SU-DHL-6 (cell line): ENCODE data around the gene DYNLT2.

ENCODE experiments used
- H2AFZ ChIP-seq: fragments of 200-600 bp; sonication (generic); 2 replicates; pipeline ENCODE4 v1.6.1; 2014; ENCODE audit warnings: low read depth, mild to moderate bottlenecking, moderate library complexity, mixed read lengths, antibody characterized with exemption, low read length; ENCODE audit not compliant: severe bottlenecking
- H3F3A ChIP-seq: fragments of 200-600 bp; shearing (Covaris generic); 2 replicates; pipeline ENCODE4 v1.6.0; 2016; ENCODE audit warnings: antibody characterized with exemption, mild to moderate bottlenecking; ENCODE audit not compliant: insufficient read depth
- H3K27ac ChIP-seq: fragments of 200-600 bp; sonication (generic); 2 replicates; pipeline ENCODE4 v1.5.1; 2016; ENCODE audit warnings: low read depth, mild to moderate bottlenecking, low read length, moderate library complexity, mixed read lengths
- H3K27me3 ChIP-seq: fragments of 200-600 bp; sonication (generic), shearing (Covaris generic); 2 replicates; pipeline ENCODE4 v1.6.0; 2014; ENCODE audit warnings: mild to moderate bottlenecking, low read length
- H3K36me3 ChIP-seq: fragments of 200-600 bp; sonication (generic); 2 replicates; pipeline ENCODE4 v1.6.1; 2014; ENCODE audit warnings: mild to moderate bottlenecking, low read length, mixed read lengths
- H3K4me2 ChIP-seq: fragments of 300-600, 200-600 bp; shearing (Covaris generic), sonication (generic); 2 replicates; pipeline ENCODE4 v1.6.0; 2014; ENCODE audit warnings: low read length, low read depth, mild to moderate bottlenecking; ENCODE audit not compliant: poor library complexity, severe bottlenecking
- H3K4me3 ChIP-seq: fragments of 200-600 bp; sonication (generic); 2 replicates; pipeline ENCODE4 v1.5.1; 2014; ENCODE audit warnings: antibody characterized with exemption, low read length, mild to moderate bottlenecking, mixed read lengths; ENCODE audit not compliant: insufficient read depth, poor library complexity, severe bottlenecking
- H3K79me2 ChIP-seq: fragments of 200-600 bp; sonication (generic); 2 replicates; pipeline ENCODE4 v1.6.1; 2014; ENCODE audit warnings: mild to moderate bottlenecking, low read length, moderate library complexity; ENCODE audit not compliant: insufficient read depth
- H3K9ac ChIP-seq: fragments of 200-600 bp; sonication (generic); 2 replicates; pipeline ENCODE4 v1.7.0; 2014; ENCODE audit warnings: mild to moderate bottlenecking, low read length
- H3K9me2 ChIP-seq: fragments of 200-600 bp; sonication (generic); replicated peaks from 2 replicates; pipeline ENCODE4 v1.6.1; 2014; ENCODE audit warnings: low read length; ENCODE audit not compliant: insufficient read depth
- H3K9me3 ChIP-seq: fragments of 200-600 bp; sonication (generic); 2 replicates; pipeline ENCODE4 v1.6.1; 2014; ENCODE audit warnings: low read length, mixed read lengths; ENCODE audit not compliant: insufficient read depth
- H4K20me1 ChIP-seq: fragments of 200-600 bp; sonication (generic); 2 replicates; pipeline ENCODE4 v1.6.1; 2014; ENCODE audit warnings: low read depth, mild to moderate bottlenecking, antibody characterized with exemption, low read length, moderate library complexity, mixed read lengths
- EZH2phosphoT487 ChIP-seq: fragments of 200-600 bp; sonication (generic), shearing (Covaris generic); conservative IDR thresholded peaks from 2 replicates; pipeline ENCODE4 v1.6.1; 2018; ENCODE audit warnings: mild to moderate bottlenecking, antibody characterized with exemption, low read length, moderate library complexity, mixed read lengths
- TF ChIP-seq, protein P1 (sequence below): fragments of 200-600 bp; sonication (generic); IDR thresholded peaks from one replicate; pipeline ENCODE4 v1.5.1; 2017; ENCODE audit warnings: antibody characterized with exemption, mild to moderate bottlenecking, low read length, moderate library complexity; ENCODE audit not compliant: insufficient read depth, poor library complexity, severe bottlenecking

DYNLT2 gene

DNA sequence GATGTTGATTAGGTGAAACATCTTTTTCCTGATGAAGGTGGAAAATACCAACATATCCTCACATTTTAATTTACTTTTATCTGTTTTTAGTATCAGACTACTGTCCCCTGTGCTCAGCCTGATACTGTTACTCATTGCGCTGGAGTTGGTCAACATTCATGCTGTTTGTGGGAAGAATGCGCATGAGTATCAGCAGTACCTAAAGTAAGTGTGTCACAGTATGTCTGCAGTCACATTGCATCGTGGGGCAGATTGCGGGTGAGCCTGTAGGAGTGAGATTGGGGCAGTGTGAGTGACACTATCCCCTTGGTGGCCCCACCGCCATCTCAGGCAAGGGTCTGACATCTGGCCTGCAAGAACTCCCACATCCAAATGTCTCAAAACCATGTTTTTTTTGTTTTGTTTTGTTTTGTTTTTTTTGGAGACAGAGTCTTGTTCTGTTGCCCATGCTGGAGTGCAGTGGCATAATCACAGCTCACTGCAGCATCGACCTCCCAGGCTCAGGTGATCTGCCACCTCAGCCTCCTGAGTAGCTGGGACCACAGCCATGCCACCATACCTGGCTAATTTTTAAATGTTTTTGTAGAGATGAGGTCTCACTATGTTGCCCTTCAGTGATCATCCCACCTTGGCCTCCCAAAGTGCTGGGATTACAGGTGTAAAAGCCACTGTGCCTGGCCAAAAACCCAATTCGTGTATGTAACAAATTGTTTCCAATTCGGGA lies 27.9 kb upstream of the DYNLT2 start:
- no peak overlapping the region for H3K4me3 ChIP-seq
- H3K9me3 ChIP-seq: no peaks in the 10 kb centered on the region
- no peaks in the 10 kb centered on the region for H4K20me1 ChIP-seq
- no peaks in the 10 kb centered on the region for H3K79me2 ChIP-seq
- H2AFZ ChIP-seq: no peak overlapping the region
- no peak for TF ChIP-seq EZH2phosphoT487
- TF ChIP-seq, protein P1, sequence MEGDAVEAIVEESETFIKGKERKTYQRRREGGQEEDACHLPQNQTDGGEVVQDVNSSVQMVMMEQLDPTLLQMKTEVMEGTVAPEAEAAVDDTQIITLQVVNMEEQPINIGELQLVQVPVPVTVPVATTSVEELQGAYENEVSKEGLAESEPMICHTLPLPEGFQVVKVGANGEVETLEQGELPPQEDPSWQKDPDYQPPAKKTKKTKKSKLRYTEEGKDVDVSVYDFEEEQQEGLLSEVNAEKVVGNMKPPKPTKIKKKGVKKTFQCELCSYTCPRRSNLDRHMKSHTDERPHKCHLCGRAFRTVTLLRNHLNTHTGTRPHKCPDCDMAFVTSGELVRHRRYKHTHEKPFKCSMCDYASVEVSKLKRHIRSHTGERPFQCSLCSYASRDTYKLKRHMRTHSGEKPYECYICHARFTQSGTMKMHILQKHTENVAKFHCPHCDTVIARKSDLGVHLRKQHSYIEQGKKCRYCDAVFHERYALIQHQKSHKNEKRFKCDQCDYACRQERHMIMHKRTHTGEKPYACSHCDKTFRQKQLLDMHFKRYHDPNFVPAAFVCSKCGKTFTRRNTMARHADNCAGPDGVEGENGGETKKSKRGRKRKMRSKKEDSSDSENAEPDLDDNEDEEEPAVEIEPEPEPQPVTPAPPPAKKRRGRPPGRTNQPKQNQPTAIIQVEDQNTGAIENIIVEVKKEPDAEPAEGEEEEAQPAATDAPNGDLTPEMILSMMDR: no peak
- H3K4me2 ChIP-seq: no peak overlapping the region
- H3K27ac ChIP-seq: no peak overlapping the region
- no peak overlapping the region for H3K9ac ChIP-seq
- no peaks in the 10 kb centered on the region for H3K9me2 ChIP-seq
- no peaks in the 10 kb centered on the region for H3K36me3 ChIP-seq
- no peaks in the 10 kb centered on the region for H3F3A ChIP-seq
- no peaks in the 10 kb centered on the region for H3K27me3 ChIP-seq

DNA sequence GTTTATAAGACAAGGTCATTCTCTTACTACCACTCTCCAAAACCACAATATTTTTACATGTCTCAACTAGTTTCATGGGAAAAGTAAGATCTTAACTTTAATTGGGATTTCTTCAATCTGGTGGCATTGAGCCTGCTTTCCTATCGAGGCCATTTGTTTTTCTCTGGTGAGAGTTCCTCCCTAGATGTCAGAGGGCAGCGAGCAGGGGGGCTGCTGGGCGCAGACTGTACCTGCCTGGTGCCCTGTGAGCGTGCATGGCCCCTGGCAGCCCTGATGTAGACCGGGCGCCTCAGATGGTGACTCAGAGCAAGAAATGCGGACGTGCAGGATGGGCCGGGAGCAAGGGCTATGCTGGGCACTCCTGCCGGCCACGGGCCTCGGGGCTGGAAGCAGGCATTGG lies 27.3 kb upstream of the DYNLT2 start:
- Histone ChIP-seq H3K9ac (no peak overlapping the region), H2AFZ (no peak overlapping the region), H3K79me2 (no peaks in the 10 kb centered on the region), H3K4me2 (no peak overlapping the region), H3K27me3 (no peaks in the 10 kb centered on the region), H4K20me1 (no peaks in the 10 kb centered on the region), H3K27ac (no peak overlapping the region), H3K9me2 (no peaks in the 10 kb centered on the region), H3K36me3 (no peaks in the 10 kb centered on the region), H3F3A (no peaks in the 10 kb centered on the region), H3K4me3 (no peak overlapping the region), H3K9me3 (no peaks in the 10 kb centered on the region)
- no peak for TF ChIP-seq EZH2phosphoT487
- TF ChIP-seq, protein P1: no peak

DNA sequence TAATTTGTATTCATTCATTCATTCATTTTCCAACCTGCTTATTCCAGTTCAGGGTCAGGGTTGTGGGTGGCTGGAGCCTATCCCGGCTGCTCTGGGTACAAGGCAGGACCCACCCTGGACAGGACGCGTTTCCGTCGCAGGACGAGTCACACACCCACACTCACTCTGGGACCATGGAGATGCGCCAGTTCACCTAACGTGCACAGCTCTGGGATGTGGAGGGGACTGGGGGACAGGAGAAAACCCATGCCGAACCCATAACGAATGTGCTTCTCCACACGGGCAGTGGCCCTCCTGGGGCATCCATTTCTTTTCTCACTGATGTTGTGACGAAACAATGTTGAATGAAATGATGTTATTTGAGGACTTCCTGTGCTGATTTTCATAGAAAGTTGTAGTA lies 26.5 kb upstream of the DYNLT2 start:
- H3K9me2 ChIP-seq: no peaks in the 10 kb centered on the region
- no peaks in the 10 kb centered on the region for H4K20me1 ChIP-seq
- H3K9me3 ChIP-seq: no peaks in the 10 kb centered on the region
- no peak overlapping the region for H3K4me3 ChIP-seq
- TF ChIP-seq EZH2phosphoT487: no peak
- TF ChIP-seq, protein P1: no peak
- H3F3A ChIP-seq: no peaks in the 10 kb centered on the region
- H3K4me2 ChIP-seq: no peak overlapping the region
- no peak overlapping the region for H3K9ac ChIP-seq
- no peaks in the 10 kb centered on the region for H3K79me2 ChIP-seq
- no peaks in the 10 kb centered on the region for H3K36me3 ChIP-seq
- H3K27ac ChIP-seq: no peak overlapping the region
- H2AFZ ChIP-seq: no peak overlapping the region
- H3K27me3 ChIP-seq: no peaks in the 10 kb centered on the region
